Activated CD4-positive, alpha-beta T cell treated with anti-CD3 and anti-CD28 coated beads, Interleukin-2, amount 50 U/mL, for 4 hours (primary cell): ENCODE results near the gene FAM118B.

ENCODE experiments used
- DNase-seq, 2 experiments: peaks; one replicate each; pipeline ENCODE4 v3.0.0-alpha.2; 2020

The FAM118B gene

GRCh38 chr11:126186708-126187529 is 24.7 kb upstream of the FAM118B start:
- no peak for DNase-seq

DNA sequence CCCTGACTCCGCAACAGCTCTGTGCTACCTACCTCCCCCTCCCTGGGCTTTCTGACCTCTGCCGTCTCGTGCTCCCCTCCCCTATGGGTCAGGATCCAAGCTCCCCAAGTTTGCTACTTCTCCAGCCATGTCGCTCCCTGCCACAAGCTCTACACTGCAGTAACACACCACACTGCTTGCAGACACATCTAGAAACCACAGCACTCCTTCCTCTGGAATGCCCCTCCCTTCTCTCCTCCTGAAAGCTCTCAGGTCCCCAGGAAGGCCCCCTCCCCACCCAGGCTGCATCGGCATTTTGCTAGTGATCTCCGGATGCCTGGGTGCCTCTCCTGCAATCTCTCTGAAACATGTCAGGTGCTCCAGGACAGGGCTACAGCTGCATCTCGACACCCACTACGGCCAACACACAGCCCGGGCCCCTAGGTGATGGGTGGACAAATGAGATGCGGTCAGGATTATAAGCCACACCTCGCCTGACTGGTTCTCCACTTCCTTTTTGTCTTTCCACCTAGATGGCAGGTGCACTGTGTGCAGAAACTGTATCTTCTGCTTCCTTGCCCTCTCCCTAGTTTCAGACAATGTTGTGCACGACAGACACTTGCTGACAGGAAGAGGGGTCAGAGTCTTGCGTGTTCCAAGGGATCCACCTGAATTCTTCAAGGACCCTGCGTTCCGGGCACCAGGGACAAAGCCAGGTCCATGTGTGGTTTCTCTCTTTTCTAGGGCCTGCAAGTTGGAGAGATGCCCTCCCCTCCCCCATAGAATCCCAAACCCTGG is 23.1 kb upstream of the FAM118B start:
- no peak for DNase-seq

DNA sequence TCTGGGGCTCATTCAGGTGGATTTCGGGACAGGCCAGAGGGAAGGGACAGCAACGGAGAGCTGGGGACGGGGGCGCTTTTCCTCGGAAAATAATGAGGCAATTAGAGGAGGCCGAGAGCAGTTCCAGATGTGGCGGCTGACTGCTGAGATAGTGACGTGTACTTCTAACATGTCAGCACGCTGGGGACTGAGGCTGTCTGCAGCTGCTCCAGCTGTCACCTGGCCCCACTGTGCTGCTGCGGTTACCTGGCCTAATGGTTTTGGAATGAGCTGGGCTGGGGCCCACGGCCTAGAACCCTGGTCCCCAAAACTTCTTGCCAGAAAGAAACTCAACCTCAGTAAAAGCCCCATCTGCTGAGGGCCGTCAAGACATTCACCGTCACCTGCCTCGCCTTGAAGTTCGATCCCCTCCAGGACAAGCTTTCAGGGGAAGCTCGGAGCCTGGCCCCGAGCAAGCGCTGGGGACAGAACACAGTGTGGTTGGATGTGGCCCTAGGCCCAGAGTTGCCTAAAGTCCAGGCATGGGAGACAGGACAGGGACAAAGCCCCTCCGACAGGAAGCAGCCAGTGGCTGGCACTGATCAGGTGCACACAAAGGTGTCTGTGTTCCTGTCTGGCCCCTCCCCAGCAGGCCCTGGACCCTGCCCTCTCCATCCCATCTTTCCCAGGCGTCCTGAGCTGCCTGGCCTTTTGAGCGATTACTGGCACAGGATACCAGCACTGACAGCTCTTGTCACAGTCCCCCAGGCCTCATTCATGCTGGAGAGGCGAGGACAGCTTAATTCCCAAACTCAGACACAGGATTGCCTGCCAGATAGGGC is 22.3 kb upstream of the FAM118B start:
- DNase-seq, result no peak

DNA sequence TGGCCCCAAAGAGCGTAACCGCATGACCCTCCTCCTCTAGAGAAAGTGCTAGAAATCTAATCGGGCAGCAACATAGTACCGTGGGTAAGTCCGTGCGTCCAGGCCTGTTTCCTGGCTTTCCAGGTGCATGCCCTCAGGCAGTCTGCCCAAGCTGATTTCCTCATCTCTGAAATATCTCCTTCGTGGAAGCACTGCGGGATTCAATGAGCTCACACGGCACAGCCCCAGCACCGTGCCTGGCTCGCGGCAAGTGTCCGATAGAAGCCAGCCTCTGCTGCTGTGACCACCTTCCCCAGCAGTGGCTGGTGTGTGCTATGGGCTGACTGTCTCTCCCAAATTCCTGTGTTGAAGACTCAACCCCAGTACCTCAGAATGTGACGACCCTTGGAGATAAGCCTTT is 20.8 kb upstream of the FAM118B start:
- DNase-seq, result no peak

- no peak for DNase-seq
Measured at GRCh38 chr11:126191379-126192073, 20.1 kb upstream of the FAM118B start.

DNA sequence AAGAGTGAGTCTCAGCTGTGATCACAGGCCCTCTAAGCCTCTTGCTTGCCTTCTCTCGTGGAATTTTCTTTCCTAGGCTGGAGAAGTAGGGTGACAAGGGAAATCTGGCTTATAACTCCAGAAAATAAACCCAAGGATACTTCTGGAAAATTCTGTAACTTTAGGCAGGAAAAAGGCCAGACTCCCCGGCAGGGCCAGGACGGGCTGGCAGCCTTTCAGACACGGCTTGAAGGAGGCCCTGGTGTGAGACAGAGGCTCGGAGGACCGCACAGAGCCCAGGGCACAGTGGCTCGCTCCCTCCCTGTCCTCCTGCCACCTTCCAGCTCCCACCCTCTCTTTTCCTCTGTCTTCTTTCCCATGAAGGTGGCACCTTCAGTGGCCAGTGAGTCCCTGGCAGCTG is 19.2 kb upstream of the FAM118B start:
- no peak for DNase-seq

DNA sequence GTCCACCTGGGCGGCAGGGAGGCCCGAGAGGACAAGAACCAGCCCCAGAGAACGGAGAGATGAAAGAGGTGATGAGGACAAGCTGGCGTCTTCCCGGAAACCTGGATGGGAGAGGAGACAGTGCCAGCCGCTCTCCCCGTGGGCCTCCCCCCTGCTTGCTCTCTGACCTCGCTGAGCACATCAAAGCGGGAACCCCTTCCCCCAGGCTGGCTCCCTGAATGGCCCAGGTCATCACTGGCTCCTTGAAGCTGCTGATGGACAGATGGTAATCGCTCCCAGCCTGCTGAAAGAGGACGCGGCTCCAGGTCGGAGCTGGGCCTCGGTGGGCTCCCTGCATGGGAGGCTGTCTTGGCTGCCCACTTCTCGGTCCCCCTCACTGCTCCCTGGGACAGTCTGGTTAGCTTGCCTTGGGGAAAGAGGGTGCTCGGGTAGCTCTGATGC is 18.5 kb upstream of the FAM118B start:
- no peak for DNase-seq

DNA sequence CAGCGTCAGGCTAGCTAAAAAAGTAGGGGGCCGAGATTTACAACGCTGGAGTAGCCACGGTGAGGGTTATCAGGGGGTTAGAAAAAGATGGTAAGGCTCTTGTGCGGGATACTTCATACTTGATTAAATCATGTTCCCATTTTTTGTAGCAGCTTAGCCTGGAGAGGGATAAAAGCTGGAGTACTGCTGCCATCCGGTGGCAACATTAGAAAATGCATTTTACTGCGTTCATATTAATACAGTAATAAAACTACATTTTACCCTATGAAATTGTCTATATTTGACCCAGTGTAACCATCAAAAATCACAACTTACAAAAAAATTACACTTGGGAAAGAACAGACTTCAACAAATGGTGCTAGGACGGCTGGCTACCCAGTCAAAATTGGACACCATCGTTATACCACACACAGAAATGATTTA is 17.4 kb upstream of the FAM118B start:
- peak in 1 of 2 experiments; percentile 22 for DNase-seq

DNA sequence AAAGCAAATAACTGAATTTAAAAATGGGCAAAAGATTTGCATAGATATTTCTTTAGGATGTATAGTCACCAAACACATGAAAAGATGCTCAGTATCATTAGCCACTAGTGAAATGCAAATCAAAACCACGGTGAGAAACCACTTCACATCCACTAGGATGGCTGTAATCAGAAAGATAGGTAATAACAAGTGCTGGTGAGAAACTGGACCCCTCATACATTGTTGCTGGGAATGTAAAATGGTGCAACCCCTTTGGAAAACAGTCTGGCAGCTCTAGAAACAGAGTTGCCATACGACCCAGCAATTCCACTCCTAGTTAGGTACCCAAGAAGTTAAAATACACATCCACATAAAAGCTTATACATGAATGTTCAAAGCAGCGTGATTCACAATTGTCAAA is 16.5 kb upstream of the FAM118B start:
- DNase-seq, result no peak

- no peak for DNase-seq
Measured at GRCh38 chr11:126197277-126197939, 14.2 kb upstream of the FAM118B start.

DNA sequence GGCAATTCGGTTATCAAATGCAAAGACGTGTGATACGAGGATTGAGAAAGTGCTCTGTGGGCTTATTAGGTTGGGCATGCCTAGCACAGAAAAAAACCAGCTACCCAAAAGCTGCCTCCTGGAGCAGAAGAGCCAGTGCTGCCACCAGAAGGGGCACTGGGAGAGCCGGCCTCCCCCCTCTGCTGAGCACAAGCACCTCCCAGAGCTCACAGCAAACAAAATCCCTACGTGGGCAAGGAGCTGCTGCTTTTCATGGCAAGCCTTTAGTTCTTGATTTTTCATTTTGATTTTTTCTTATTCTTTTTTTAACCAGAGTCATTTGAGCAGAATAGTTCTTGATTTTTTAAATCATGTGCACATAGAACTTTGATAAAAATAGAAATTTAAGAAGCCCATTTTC is 12.9 kb upstream of the FAM118B start:
- DNase-seq, result no peak

DNA sequence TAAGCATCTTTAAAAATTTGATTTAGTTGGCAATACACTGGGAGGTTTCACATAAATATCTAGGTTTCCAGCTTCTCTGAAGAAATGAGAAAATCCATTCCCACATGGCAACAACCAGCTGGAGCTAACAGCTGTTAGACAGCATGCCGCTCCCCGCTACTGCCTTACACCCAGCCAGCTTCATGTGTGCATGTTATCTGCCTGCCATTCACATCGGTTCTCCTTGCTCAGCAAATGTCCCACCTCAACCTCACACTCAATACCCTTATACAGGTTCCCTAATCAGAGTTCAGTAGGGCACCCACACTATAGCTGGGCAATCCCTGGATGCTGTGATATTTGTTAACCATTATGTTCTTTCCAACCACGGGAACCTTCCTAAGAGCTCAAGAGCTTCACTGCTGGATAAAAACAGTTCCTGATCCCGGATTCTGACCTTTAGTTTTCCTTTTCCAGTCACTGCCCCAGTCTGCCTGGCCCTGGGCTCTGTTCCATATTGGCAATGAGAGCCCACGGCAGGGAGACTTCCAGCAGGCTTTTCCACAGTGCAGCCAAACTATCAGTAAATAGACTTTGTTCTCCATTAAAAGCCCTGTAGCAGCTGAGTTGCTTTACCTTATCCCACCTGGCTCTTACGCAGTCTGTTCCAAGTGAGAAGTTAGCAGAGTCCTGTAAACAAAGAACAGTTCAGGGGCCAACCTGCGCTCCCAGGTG is 8.8 kb upstream of the FAM118B start:
- no peak for DNase-seq

DNA sequence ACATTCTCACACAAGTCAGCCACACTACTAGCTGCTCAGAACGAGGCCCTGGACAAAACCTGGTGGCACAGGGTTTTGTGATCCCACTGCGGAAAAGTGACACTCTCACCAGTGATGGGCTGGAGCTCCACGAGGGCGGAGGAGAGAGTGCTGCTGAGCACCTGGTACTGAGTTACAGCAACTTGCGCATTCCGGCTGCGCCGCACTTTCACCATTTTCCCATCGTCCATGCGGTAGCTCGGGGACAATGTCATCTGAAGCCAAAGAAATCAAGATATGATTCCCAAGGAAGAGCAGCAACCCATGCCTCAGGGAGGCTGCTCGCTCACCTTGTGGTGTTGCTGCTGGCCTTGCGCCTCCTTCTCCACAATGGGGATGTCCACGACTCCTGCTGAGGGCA is 6.2 kb upstream of the FAM118B start:
- no peak for DNase-seq

DNA sequence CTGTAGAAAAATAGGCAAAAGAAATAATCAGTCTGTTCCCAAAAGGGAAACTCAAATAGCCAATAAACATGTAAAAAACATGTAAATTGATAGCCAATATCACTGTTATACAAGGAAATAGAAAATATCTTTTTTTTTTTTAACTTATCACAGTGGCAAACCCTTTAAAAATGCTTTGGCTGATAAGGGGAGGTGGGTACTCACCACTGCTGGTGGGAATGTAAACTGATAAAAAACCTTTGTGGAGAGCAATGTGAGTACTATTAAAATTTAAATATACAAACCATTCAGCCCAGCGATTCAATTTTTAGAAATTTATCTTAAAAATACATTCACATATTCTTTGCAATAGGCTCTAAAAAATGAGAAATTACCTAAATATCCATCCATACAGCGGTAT is 3.7 kb upstream of the FAM118B start:
- DNase-seq, result no peak

DNA sequence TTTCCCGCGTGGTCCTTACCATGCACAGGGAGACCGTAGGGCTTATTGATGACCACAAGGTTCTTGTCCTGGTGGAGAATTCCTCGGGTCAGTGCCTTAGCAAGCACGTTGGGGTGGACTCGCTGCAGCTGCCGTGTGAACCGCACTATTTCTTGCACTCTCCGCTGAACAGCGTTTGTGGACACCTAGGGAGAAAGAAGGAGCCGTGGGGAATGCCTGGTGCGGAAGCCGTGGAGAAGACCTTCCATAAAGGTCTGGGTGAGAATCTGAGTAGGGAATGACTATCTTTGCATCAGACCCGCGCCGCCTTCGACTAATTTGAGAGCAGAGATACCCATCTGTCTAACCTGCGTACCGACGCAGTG is 729 bp upstream of the FAM118B start:
- no peak for DNase-seq

- DNase-seq, result no peak
Measured at GRCh38 chr11:126212089-126212660, 593 bp downstream of the FAM118B start.

DNA sequence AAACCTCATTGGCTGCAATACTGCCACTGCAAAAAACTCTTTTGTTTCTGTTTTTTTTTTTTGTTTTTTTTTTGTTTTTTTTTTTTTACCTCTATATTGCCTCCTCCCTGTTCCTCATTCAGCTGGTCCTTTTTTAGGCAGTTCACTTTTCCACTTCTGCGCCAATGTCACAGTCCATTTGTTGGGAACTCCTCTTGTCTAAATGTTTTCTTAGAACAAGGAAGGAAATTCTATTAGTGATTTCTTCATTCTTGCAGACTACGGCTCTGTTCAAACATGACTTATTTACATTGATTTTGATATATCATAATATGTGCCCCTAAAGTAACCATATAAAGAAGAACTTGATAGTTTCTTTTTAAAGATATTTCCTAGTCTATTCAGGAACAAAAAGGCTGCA is 2.9 kb downstream of the FAM118B start:
- DNase-seq, result no peak

GRCh38 chr11:126214841-126215240 is 3.3 kb downstream of the FAM118B start:
- DNase-seq, result no peak

- no peak for DNase-seq
Measured at GRCh38 chr11:126216526-126217305, 5.1 kb downstream of the FAM118B start.

- no peak for DNase-seq
Measured at GRCh38 chr11:126217491-126217890, 5.9 kb downstream of the FAM118B start.
